HepG2 (cell line): Measurements from ENCODE around the gene STBD1. TPM values are rescaled to one million over a fixed set of nuclear protein-coding genes. Genes with fewer than 3 reads are reported as not detected.

Source experiments
- ATF7 ChIP-seq, 2 experiments: fragments of 450-650 bp in 1 of 2; sonication (generic) in 1 of 2; formaldehyde crosslinking in 1 of 2; IDR thresholded peaks; 2 replicates each; pipeline versions ENCODE4 v1.4.0 to v1.6.1; 2016 to 2020; ENCODE audit warnings: antibody characterized with exemption in 1 of 2, mild to moderate bottlenecking in 1 of 2, missing genetic modification reagents in 1 of 2
- CENPX ChIP-seq: sonication (generic); formaldehyde crosslinking; IDR thresholded peaks from 2 replicates; pipeline ENCODE4 v1.9.0; 2021; ENCODE audit warnings: mild to moderate bottlenecking, missing genetic modification reagents, moderate library complexity
- ETV6 ChIP-seq: sonication (generic); formaldehyde crosslinking; conservative IDR thresholded peaks from 2 replicates; pipeline ENCODE4 v1.4.0; 2020; ENCODE audit warnings: missing genetic modification reagents
- GABPB1 ChIP-seq: IDR thresholded peaks from 2 replicates; pipeline ENCODE4 v1.6.1; 2016; ENCODE audit warnings: mild to moderate bottlenecking, missing genetic modification reagents, moderate library complexity, missing compliant biosample characterization
- PRMT3 ChIP-seq: sonication (generic); formaldehyde crosslinking; IDR thresholded peaks from 2 replicates; pipeline ENCODE4 v1.8.1; 2022; ENCODE audit warnings: low read depth, mild to moderate bottlenecking, moderate library complexity, missing genetic modification reagents, borderline replicate concordance
- RBM39 ChIP-seq: fragments of 200-400 bp; formaldehyde crosslinking; IDR thresholded peaks from one replicate; pipeline ENCODE4 v1.6.1; 2018; ENCODE audit warnings: antibody characterized with exemption, mild to moderate bottlenecking, low read depth, low read length; ENCODE audit not compliant: poor library complexity, severe bottlenecking
- SOX5 ChIP-seq: IDR thresholded peaks from 2 replicates; pipeline ENCODE4 v1.6.1; 2016; ENCODE audit warnings: borderline replicate concordance
- TBL1XR1 ChIP-seq: fragments of 150-350 bp; IDR thresholded peaks from 2 replicates; pipeline ENCODE4 v1.6.1; 2014; ENCODE audit warnings: borderline replicate concordance, low read length; ENCODE audit not compliant: partially characterized antibody
- TOE1 ChIP-seq: sonication (generic); formaldehyde crosslinking; IDR thresholded peaks from 2 replicates; pipeline ENCODE4 v1.4.0; 2020; ENCODE audit warnings: mild to moderate bottlenecking, missing genetic modification reagents
- WIZ ChIP-seq: sonication (generic); formaldehyde crosslinking; IDR thresholded peaks from 2 replicates; pipeline ENCODE4 v1.5.1; 2020; ENCODE audit warnings: mild to moderate bottlenecking, missing genetic modification reagents
- ZFAT ChIP-seq: sonication (generic); formaldehyde crosslinking; conservative IDR thresholded peaks from 2 replicates; pipeline ENCODE4 v1.8.1; 2023; ENCODE audit warnings: missing genetic modification reagents, inconsistent platforms
- ZNF160 ChIP-seq: sonication (generic); formaldehyde crosslinking; IDR thresholded peaks from 2 replicates; pipeline ENCODE4 v1.8.0; 2022; ENCODE audit warnings: mild to moderate bottlenecking, inconsistent platforms, missing genetic modification reagents
- ZNF550 ChIP-seq: sonication (generic); formaldehyde crosslinking; IDR thresholded peaks from 2 replicates; pipeline ENCODE4 v1.4.0; 2020; ENCODE audit warnings: mild to moderate bottlenecking, missing genetic modification reagents, borderline replicate concordance
- ZNF672 ChIP-seq: sonication (generic); formaldehyde crosslinking; IDR thresholded peaks from 2 replicates; pipeline ENCODE4 v1.8.1; 2022; ENCODE audit warnings: missing genetic modification reagents
- ZNF703 ChIP-seq: sonication (generic); formaldehyde crosslinking; IDR thresholded peaks from 2 replicates; pipeline ENCODE4 v1.5.1; 2020; ENCODE audit warnings: missing genetic modification reagents, mild to moderate bottlenecking, moderate library complexity, borderline replicate concordance
- ZNF761 ChIP-seq: sonication (generic); formaldehyde crosslinking; conservative IDR thresholded peaks from 2 replicates; pipeline ENCODE4 v1.4.0; 2020; ENCODE audit warnings: mild to moderate bottlenecking, missing genetic modification reagents
- ZNF766 ChIP-seq: sonication (generic); formaldehyde crosslinking; IDR thresholded peaks from 2 replicates; pipeline ENCODE4 v1.5.0; 2020; ENCODE audit warnings: missing genetic modification reagents, borderline replicate concordance
- polyA plus RNA-seq, 8 experiments: library from polyadenylated mRNA; depleted of rRNA in 3 of 8; stranded (reverse) in 7 of 8; unstranded in 1 of 8; fragments of >200 nt; fragmentation: Illumina TruSeq in 4 of 8; extraction: Trizol in 4 of 8; gene quantifications; 2 replicates each; pipeline versions ENCODE4 v1.2.1 to v1.2.3, GENCODE V29; 2011 to 2016; ENCODE audit warnings: low read depth in 4 of 8, missing spikeins in 1 of 8, mixed read lengths in 1 of 8; ENCODE audit not compliant: insufficient read depth in 1 of 8
- total RNA-seq, 5 experiments: library from RNA; depleted of rRNA; stranded (reverse); fragments of >200 nt; fragmentation: Illumina TruSeq; extraction: Trizol; gene quantifications; 2 replicates each; pipeline ENCODE4 v1.2.3, GENCODE V29; 2016; ENCODE audit warnings: low read depth in 1 of 5
- TF ChIP-seq, protein P1 (sequence below): sonication (generic); formaldehyde crosslinking; IDR thresholded peaks from 2 replicates; pipeline ENCODE4 v1.4.0; 2020; ENCODE audit warnings: missing genetic modification reagents, borderline replicate concordance
- TF ChIP-seq, protein P2 (sequence below): sonication (generic); formaldehyde crosslinking; IDR thresholded peaks from 2 replicates; pipeline ENCODE4 v1.5.1; 2020; ENCODE audit warnings: mild to moderate bottlenecking, missing genetic modification reagents
- TF ChIP-seq, protein P3 (sequence below): sonication (generic); formaldehyde crosslinking; conservative IDR thresholded peaks from 2 replicates; pipeline ENCODE4 v1.8.0; 2022; ENCODE audit warnings: low read depth, missing genetic modification reagents
- TF ChIP-seq, protein P4 (sequence below): sonication (generic); formaldehyde crosslinking; IDR thresholded peaks from 2 replicates; pipeline ENCODE4 v1.8.0; 2022; ENCODE audit warnings: missing genetic modification reagents, mild to moderate bottlenecking, inconsistent platforms, borderline replicate concordance

STBD1 gene
- total and polyA plus RNA-seq, 2 of the 13 experiments (the other 11 are each of a cell fraction or from before 2014, with no cell fraction given) = 2.8 to 4.3 TPM

DNA sequence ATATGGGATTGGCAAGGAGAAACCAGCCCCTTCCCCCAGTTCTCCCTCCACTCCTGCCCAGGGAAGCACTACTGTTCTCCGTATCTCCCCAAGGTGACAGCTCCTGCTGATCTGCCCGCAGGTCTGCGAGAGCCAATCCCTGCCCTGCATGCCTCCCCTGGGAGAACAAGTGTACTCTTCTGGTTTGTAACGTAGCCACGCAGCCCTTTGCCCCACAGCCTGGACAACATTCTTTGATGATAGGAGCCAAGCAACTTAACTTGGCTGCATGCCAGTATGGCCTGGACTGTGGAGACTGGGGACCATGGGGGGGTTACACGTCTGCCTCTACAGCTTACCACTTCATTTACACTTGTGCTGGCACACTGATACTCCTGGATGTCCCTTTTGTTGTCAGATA lies 2.0 kb downstream of the STBD1 start (continued):
- TF ChIP-seq, protein P1, sequence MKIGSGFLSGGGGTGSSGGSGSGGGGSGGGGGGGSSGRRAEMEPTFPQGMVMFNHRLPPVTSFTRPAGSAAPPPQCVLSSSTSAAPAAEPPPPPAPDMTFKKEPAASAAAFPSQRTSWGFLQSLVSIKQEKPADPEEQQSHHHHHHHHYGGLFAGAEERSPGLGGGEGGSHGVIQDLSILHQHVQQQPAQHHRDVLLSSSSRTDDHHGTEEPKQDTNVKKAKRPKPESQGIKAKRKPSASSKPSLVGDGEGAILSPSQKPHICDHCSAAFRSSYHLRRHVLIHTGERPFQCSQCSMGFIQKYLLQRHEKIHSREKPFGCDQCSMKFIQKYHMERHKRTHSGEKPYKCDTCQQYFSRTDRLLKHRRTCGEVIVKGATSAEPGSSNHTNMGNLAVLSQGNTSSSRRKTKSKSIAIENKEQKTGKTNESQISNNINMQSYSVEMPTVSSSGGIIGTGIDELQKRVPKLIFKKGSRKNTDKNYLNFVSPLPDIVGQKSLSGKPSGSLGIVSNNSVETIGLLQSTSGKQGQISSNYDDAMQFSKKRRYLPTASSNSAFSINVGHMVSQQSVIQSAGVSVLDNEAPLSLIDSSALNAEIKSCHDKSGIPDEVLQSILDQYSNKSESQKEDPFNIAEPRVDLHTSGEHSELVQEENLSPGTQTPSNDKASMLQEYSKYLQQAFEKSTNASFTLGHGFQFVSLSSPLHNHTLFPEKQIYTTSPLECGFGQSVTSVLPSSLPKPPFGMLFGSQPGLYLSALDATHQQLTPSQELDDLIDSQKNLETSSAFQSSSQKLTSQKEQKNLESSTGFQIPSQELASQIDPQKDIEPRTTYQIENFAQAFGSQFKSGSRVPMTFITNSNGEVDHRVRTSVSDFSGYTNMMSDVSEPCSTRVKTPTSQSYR (CRISPR knock-in tag) = peak; percentile 18; the same call in 1 of the 2 replicates
- TF ChIP-seq ZFAT (CRISPR knock-in tag) = no peak
- TF ChIP-seq ZNF672 = no peak
- no peak for TF ChIP-seq TBL1XR1
- no peak for TF ChIP-seq GABPB1 (CRISPR knock-in tag)
- TF ChIP-seq ZNF550 (CRISPR knock-in tag) = no peak
- TF ChIP-seq RBM39 = no peak
- TF ChIP-seq, protein P2, sequence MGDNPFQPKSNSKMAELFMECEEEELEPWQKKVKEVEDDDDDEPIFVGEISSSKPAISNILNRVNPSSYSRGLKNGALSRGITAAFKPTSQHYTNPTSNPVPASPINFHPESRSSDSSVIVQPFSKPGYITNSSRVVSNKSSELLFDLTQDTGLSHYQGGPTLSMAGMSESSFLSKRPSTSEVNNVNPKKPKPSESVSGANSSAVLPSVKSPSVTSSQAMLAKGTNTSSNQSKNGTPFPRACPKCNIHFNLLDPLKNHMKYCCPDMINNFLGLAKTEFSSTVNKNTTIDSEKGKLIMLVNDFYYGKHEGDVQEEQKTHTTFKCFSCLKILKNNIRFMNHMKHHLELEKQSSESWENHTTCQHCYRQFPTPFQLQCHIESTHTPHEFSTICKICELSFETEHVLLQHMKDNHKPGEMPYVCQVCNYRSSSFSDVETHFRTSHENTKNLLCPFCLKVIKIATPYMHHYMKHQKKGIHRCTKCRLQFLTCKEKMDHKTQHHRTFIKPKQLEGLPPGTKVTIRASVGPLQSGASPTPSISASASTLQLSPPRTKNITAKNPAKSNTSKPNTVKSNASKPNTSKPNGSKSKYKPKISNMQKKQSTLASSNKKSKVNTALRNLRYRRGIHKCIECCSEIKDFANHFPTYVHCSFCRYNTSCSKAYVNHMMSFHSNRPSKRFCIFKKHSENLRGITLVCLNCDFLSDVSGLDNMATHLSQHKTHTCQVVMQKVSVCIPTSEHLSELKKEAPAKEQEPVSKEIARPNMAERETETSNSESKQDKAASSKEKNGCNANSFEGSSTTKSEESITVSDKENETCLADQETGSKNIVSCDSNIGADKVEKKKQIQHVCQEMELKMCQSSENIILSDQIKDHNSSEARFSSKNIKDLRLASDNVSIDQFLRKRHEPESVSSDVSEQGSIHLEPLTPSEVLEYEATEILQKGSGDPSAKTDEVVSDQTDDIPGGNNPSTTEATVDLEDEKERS (CRISPR knock-in tag) = no peak
- TF ChIP-seq, protein P3, sequence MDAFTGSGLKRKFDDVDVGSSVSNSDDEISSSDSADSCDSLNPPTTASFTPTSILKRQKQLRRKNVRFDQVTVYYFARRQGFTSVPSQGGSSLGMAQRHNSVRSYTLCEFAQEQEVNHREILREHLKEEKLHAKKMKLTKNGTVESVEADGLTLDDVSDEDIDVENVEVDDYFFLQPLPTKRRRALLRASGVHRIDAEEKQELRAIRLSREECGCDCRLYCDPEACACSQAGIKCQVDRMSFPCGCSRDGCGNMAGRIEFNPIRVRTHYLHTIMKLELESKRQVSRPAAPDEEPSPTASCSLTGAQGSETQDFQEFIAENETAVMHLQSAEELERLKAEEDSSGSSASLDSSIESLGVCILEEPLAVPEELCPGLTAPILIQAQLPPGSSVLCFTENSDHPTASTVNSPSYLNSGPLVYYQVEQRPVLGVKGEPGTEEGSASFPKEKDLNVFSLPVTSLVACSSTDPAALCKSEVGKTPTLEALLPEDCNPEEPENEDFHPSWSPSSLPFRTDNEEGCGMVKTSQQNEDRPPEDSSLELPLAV (CRISPR knock-in tag) = no peak
- peak; percentile 60 for TF ChIP-seq SOX5
- TF ChIP-seq PRMT3 (CRISPR knock-in tag) = no peak
- no peak for TF ChIP-seq ZNF703 (CRISPR knock-in tag)
- no peak for TF ChIP-seq ZNF761 (CRISPR knock-in tag)
- TF ChIP-seq, protein P4, sequence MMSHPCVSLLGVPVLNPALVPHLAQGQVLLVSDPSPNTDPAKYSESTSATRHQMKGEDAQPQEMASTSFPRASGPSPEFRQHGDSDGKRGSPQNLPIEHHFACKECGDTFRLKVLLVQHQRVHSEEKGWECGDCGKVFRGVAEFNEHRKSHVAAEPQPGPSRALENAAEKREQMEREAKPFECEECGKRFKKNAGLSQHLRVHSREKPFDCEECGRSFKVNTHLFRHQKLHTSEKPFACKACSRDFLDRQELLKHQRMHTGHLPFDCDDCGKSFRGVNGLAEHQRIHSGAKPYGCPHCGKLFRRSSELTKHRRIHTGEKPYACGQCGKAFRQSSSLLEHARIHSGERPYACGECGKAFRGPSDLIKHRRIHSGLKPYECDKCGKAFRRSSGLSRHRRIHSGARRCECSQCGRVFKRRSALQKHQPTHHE = no peak
- TF ChIP-seq CENPX = no peak
- TF ChIP-seq ETV6 (CRISPR knock-in tag) = no peak
- no peak for TF ChIP-seq WIZ (CRISPR knock-in tag)
- TF ChIP-seq ZNF766 (CRISPR knock-in tag) = no peak
- no peak for TF ChIP-seq ATF7 (IDR thresholded peaks at IDR 0.05)
- no peak for TF ChIP-seq ATF7 (CRISPR knock-in tag; IDR thresholded peaks at IDR 0.05)
- no peak for TF ChIP-seq TOE1 (CRISPR knock-in tag)
- no peak for TF ChIP-seq ZNF160 (CRISPR knock-in tag)
